Subcutaneous preadipocyte (primary cell): Measurements from ENCODE around the gene APEH. TPM values are rescaled to one million over a fixed set of nuclear protein-coding genes. Genes with fewer than 3 reads are reported as not detected.

Experiments used
- small RNA-seq: library from RNA; depleted of rRNA; stranded (forward); fragments of <200 nt; gene quantifications from one replicate; pipeline ENCODE3, GENCODE V24; 2012
- total RNA-seq: library from RNA; depleted of rRNA; stranded (reverse); fragments of >200 nt; gene quantifications from 2 replicates; pipeline ENCODE4 v1.2.3, GENCODE V29; 2012

Gene APEH
- 127 and 142 TPM in 2 replicates for total RNA-seq

GRCh38 chr3:49673715-49674496, at the start of gene APEH:
APEH (plus strand) TSS chr3:49674351; CDS start chr3:49674402, 51 bp downstream.

DNA sequence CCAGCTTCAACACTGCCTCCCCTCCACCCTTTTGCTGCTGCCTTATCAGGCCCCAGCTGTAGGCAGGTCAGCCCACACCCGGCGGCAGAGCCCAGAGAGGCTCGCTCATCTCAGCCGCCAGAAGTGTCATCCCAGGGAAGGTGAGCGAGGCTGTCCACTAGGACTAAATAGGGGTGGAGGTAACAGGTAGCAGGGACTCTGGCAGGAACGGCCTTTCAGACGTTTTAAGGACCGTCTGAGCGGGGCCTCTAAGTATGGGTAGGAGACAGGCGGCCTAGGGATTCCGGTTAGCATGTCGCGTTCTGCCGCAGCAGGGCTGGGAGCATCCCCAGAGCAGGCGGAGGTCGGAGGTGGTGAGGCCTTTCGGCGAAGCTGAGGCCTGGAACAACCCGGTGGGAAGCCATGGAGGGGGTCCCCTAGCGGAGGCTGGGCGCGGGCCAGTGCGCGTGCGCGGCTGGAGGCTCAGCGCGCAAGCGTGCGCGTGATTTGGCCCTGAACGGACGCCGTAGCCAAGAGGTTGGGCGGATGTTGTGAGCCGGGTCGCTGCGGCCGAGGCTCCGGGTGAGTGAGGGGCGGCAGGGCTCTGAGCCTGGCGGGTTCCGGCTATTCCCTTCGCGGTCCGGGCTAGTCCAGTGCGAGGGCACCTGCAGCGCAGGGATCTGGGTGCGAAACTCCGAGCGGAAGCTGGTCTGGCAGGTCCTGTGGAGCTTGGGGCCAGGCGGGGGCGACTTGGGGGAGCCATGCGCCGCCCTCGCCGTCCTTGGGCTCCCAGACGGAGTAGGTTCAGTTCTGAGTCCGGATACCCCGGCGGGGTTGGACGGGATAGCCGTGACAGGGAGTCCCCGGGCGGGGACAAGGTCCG, 15.1 kb downstream of the APEH start, which contains the start of the genes MST1 and RNF123:
TSS of gene MST1 (minus strand) at position 429 of the 862 bp plus-strand sequence. CDS start 783 bp downstream, outside the sequence.
TSS of gene RNF123 (plus strand) at position 512 of the 862 bp plus-strand sequence. CDS start 1,609 bp downstream, outside the sequence.

GRCh38 chr3:49719214-49719884, 45.2 kb downstream of the APEH start, which contains the start of gene AMIGO3:
AMIGO3 (minus strand) TSS chr3:49719684; CDS start chr3:49719465, 219 bp downstream.

GRCh38 chr3:49723628-49724551, 49.7 kb downstream of the APEH start, which contains the start of gene GMPPB:
GMPPB (minus strand) TSS chr3:49723951; CDS start chr3:49723726, 225 bp downstream.

Small RNA genes within 50 kb of the gene (small RNA-seq; reads per million reads assigned to genes)
- not detected for gene AMIGO3

Other genes starting within 250 kb of the APEH start
- gene NICN1, start 245.0 kb upstream of the APEH start, total RNA-seq: 1.6 and 3.3 TPM in 2 replicates
- 37.8 and 48.3 TPM in 2 replicates for gene DAG1, start 204.1 kb upstream of the APEH start, total RNA-seq
- under 0.01 and 0.20 TPM in 2 replicates for gene BSN, start 119.9 kb upstream of the APEH start, total RNA-seq
- gene MST1, start 15.1 kb downstream of the APEH start, total RNA-seq: 3.3 and 4.8 TPM in 2 replicates
- 25.0 and 35.8 TPM in 2 replicates for gene RNF123, start 15.2 kb downstream of the APEH start, total RNA-seq
- 0.37 and 1.2 TPM in 2 replicates for gene AMIGO3, start 45.3 kb downstream of the APEH start, total RNA-seq
- 16.2 and 26.0 TPM in 2 replicates for gene GMPPB, start 49.6 kb downstream of the APEH start, total RNA-seq
- gene IP6K1, start 112.2 kb downstream of the APEH start, total RNA-seq: 33.4 and 35.6 TPM in 2 replicates
- 0.37 TPM in 1 of 2 replicates, not detected in the other for gene CDHR4, start 125.5 kb downstream of the APEH start, total RNA-seq
- gene INKA1, start 128.9 kb downstream of the APEH start, total RNA-seq: 6.2 and 6.6 TPM in 2 replicates
- gene UBA7, start 139.6 kb downstream of the APEH start, total RNA-seq: 26.6 and 36.0 TPM in 2 replicates
- gene TRAIP, start 182.2 kb downstream of the APEH start, total RNA-seq: 4.8 and 6.5 TPM in 2 replicates
- gene CAMKV, start 195.6 kb downstream of the APEH start, total RNA-seq: not detected in 2 replicates
- gene MST1R, start 229.5 kb downstream of the APEH start, total RNA-seq: 0.37 and 0.59 TPM in 2 replicates